H9 (cell line): ENCODE results near the gene TRIM52. TPM values are rescaled to one million over a fixed set of nuclear protein-coding genes. Genes with fewer than 3 reads are reported as not detected.
"Not testable (repeated sequence)": the region's sequence is repeated elsewhere in the genome, so short reads cannot be mapped to it uniquely, and the experiment has no call there.

Source experiments
- DNase-seq: peaks from one replicate; pipeline ENCODE4 v3.0.0-alpha.2; 2017
- H2AFZ ChIP-seq: one replicate; pipeline ENCODE4 v1.6.1; 2013; ENCODE audit warnings: mild to moderate bottlenecking, low read length, control low read depth, moderate library complexity
- H2AK5ac ChIP-seq: 2 replicates; pipeline ENCODE4 v1.6.1; 2013; ENCODE audit warnings: low read length, control low read depth, mixed read lengths; ENCODE audit not compliant: insufficient read length
- H2BK120ac ChIP-seq: one replicate; pipeline ENCODE4 v1.6.1; 2013; ENCODE audit warnings: low read depth, mild to moderate bottlenecking, low read length, control low read depth, inconsistent platforms; ENCODE audit not compliant: poor library complexity, severe bottlenecking
- H2BK12ac ChIP-seq: 2 replicates; pipeline ENCODE4 v1.6.1; 2013; ENCODE audit warnings: low read length, control low read depth, mixed read lengths, low read depth; ENCODE audit not compliant: insufficient read length
- H2BK15ac ChIP-seq: 2 replicates; pipeline ENCODE4 v1.6.1; 2013; ENCODE audit warnings: low read depth, low read length, control low read depth
- H2BK20ac ChIP-seq: one replicate; pipeline ENCODE4 v1.6.1; 2013; ENCODE audit warnings: low read depth, mild to moderate bottlenecking, low read length, control low read depth, inconsistent platforms; ENCODE audit not compliant: poor library complexity, severe bottlenecking
- H2BK5ac ChIP-seq: 2 replicates; pipeline ENCODE4 v1.6.1; 2013; ENCODE audit warnings: low read length, control low read depth, mixed read lengths; ENCODE audit not compliant: insufficient read length
- H3K14ac ChIP-seq: 2 replicates; pipeline ENCODE4 v1.6.1; 2013; ENCODE audit warnings: low read length, control low read depth; ENCODE audit not compliant: insufficient read depth
- H3K18ac ChIP-seq: 2 replicates; pipeline ENCODE4 v1.6.1; 2013; ENCODE audit warnings: low read depth, mild to moderate bottlenecking, mixed read lengths, low read length, control low read depth; ENCODE audit not compliant: insufficient read length
- H3K23ac ChIP-seq: 2 replicates; pipeline ENCODE4 v1.6.1; 2013; ENCODE audit warnings: low read length, control low read depth, mixed read lengths, low read depth; ENCODE audit not compliant: insufficient read length
- H3K23me2 ChIP-seq: 2 replicates; pipeline ENCODE4 v1.6.1; 2013; ENCODE audit warnings: low read depth, mild to moderate bottlenecking, mixed read lengths, low read length, control low read depth; ENCODE audit not compliant: insufficient read length, poor library complexity, severe bottlenecking
- H3K27ac ChIP-seq: 2 replicates; pipeline ENCODE4 v1.5.1; 2013; ENCODE audit warnings: low read length, control low read depth, mixed read lengths, low read depth; ENCODE audit not compliant: insufficient read length
- H3K27me3 ChIP-seq: 2 replicates; pipeline ENCODE4 v1.6.1; 2013; ENCODE audit warnings: low read length, control low read depth, inconsistent platforms; ENCODE audit not compliant: insufficient read depth
- H3K4ac ChIP-seq: 2 replicates; pipeline ENCODE4 v1.6.1; 2013; ENCODE audit warnings: low read depth, mild to moderate bottlenecking, control low read depth, inconsistent platforms, low read length, moderate library complexity
- H3K4me1 ChIP-seq: 2 replicates; pipeline ENCODE4 v1.6.1; 2013; ENCODE audit warnings: low read length, control low read depth, inconsistent platforms; ENCODE audit not compliant: insufficient read depth
- H3K4me2 ChIP-seq: 2 replicates; pipeline ENCODE4 v1.6.1; 2013; ENCODE audit warnings: low read length, control low read depth, mixed read lengths; ENCODE audit not compliant: insufficient read length, insufficient read depth
- H3K56ac ChIP-seq: 2 replicates; pipeline ENCODE4 v1.6.1; 2013; ENCODE audit warnings: low read depth, mild to moderate bottlenecking, mixed read lengths, low read length, control low read depth; ENCODE audit not compliant: insufficient read length
- H3K79me1 ChIP-seq: 2 replicates; pipeline ENCODE4 v1.6.1; 2013; ENCODE audit warnings: low read depth, mild to moderate bottlenecking, moderate library complexity, low read length, control low read depth, inconsistent platforms; ENCODE audit not compliant: insufficient read depth, poor library complexity, severe bottlenecking
- H3K79me2 ChIP-seq: 2 replicates; pipeline ENCODE4 v1.6.1; 2013; ENCODE audit warnings: low read length, control low read depth, inconsistent platforms; ENCODE audit not compliant: insufficient read depth
- H3K9ac ChIP-seq: 2 replicates; pipeline ENCODE4 v1.6.1; 2013; ENCODE audit warnings: low read length, control low read depth, mixed read lengths; ENCODE audit not compliant: insufficient read length; ENCODE audit errors: extremely low read depth
- H3K9me3 ChIP-seq: one replicate; pipeline ENCODE4 v1.6.1; 2013; ENCODE audit warnings: low read depth, low read length, inconsistent platforms; ENCODE audit not compliant: control insufficient read depth
- H3T11ph ChIP-seq: one replicate; pipeline ENCODE4 v1.6.1; 2013; ENCODE audit warnings: mild to moderate bottlenecking, low read length, control low read depth, inconsistent platforms
- H4K20me1 ChIP-seq: one replicate; pipeline ENCODE4 v1.6.1; 2013; ENCODE audit not compliant: control insufficient read depth, insufficient read length, insufficient read depth
- H4K5ac ChIP-seq: 2 replicates; pipeline ENCODE4 v1.6.1; 2013; ENCODE audit warnings: low read depth, mild to moderate bottlenecking, mixed read lengths, low read length, control low read depth; ENCODE audit not compliant: insufficient read length
- H4K8ac ChIP-seq: replicated peaks from 2 replicates; pipeline ENCODE4 v1.6.1; 2013; ENCODE audit warnings: low read length, control low read depth, mixed read lengths, low read depth; ENCODE audit not compliant: insufficient read length
- H4K91ac ChIP-seq: 2 replicates; pipeline ENCODE4 v1.6.1; 2013; ENCODE audit warnings: low read depth, mild to moderate bottlenecking, moderate library complexity, mixed read lengths, low read length, control low read depth; ENCODE audit not compliant: insufficient read length
- H3K27ac Mint-ChIP-seq, 3 experiments: 2 replicates in 2 of 3; 3 replicates in 1 of 3; pipeline ENCODE4 v1.8.0; 2020 to 2021; ENCODE audit warnings: mixed read lengths in 3 of 3, mild to moderate bottlenecking in 1 of 3, moderate library complexity in 1 of 3
- H3K27me3 Mint-ChIP-seq: 2 replicates; pipeline ENCODE4 v1.8.0; 2021; ENCODE audit warnings: low read depth, mild to moderate bottlenecking, moderate library complexity, mixed read lengths
- H3K36me3 Mint-ChIP-seq, 3 experiments: 2 replicates in 2 of 3; 3 replicates in 1 of 3; pipeline ENCODE4 v1.8.0; 2020 to 2021; ENCODE audit warnings: low read depth in 3 of 3, mixed read lengths in 3 of 3; ENCODE audit not compliant: insufficient read depth in 1 of 3
- H3K4me1 Mint-ChIP-seq, 2 experiments: 2 replicates each; pipeline ENCODE4 v1.8.0; 2020; ENCODE audit warnings: mixed read lengths in 2 of 2
- H3K4me3 Mint-ChIP-seq, 2 experiments: 2 replicates in 1 of 2; 3 replicates in 1 of 2; pipeline ENCODE4 v1.8.0; 2020 to 2021; ENCODE audit warnings: mild to moderate bottlenecking in 2 of 2, mixed read lengths in 2 of 2, moderate library complexity in 1 of 2
- H3K9me3 Mint-ChIP-seq, 2 experiments: 2 replicates in 1 of 2; 3 replicates in 1 of 2; pipeline ENCODE4 v1.8.0; 2020; ENCODE audit warnings: mild to moderate bottlenecking in 2 of 2, mixed read lengths in 2 of 2, moderate library complexity in 1 of 2
- CTCF ChIP-seq: fragments of 200-600 bp; sonication (generic); conservative IDR thresholded peaks from 3 replicates; pipeline ENCODE4 v1.8.0; 2021; ENCODE audit warnings: antibody characterized with exemption, mild to moderate bottlenecking
- WGBS: extraction: QIAGEN DNeasy Blood & Tissue Kit; methylation state at CpG from one replicate; pipeline ENCODE4 v1.1.7; 2013; ENCODE audit warnings: missing lambda C conversion rate, low lambda C conversion rate, mixed read lengths; ENCODE audit not compliant: insufficient read length; ENCODE audit errors: extremely low coverage; 5-methylcytosine and 5-hydroxymethylcytosine counted together
- total RNA-seq: library from RNA; stranded (reverse); gene quantifications from 2 replicates; pipeline ENCODE4 v1.2.1, GENCODE V29; 2021

TRIM52 gene
- total RNA-seq, 1 experiment from 2014 or later, result 5.1 TPM

- no peak for DNase-seq
- Histone ChIP-seq H4K91ac (no peak overlapping the region), H4K20me1 (no peaks in the 10 kb centered on the region)
Measured at GRCh38 chr5:181211208-181211607, 49.7 kb downstream of the TRIM52 start.

GRCh38 chr5:181210698-181211097 is 50.2 kb downstream of the TRIM52 start:
- H4K5ac ChIP-seq, H3K14ac ChIP-seq, H3K56ac ChIP-seq, H2AFZ ChIP-seq, H3T11ph ChIP-seq, H3K4me3 Mint-ChIP-seq, H3K79me2 ChIP-seq, H4K20me1 ChIP-seq, H2AK5ac ChIP-seq, H3K9ac ChIP-seq, H2BK120ac ChIP-seq, H3K4me1 ChIP-seq, H2BK12ac ChIP-seq, H3K27me3 ChIP-seq, H3K18ac ChIP-seq, H3K27ac Mint-ChIP-seq, H2BK20ac ChIP-seq, DNase-seq, H4K8ac ChIP-seq, H3K23me2 ChIP-seq, H3K23ac ChIP-seq, H3K4ac ChIP-seq, H2BK5ac ChIP-seq, H2BK15ac ChIP-seq, H3K36me3 Mint-ChIP-seq, H4K91ac ChIP-seq, H3K79me1 ChIP-seq, H3K27ac ChIP-seq, H3K9me3 ChIP-seq, H3K4me2 ChIP-seq: not testable (repeated sequence)
- whole genome bisulfite sequencing, result no CpG with 5 or more reads among the region's 17 CpGs
- peaks cover 9 to 15% of the 10 kb centered on the region in 2 experiments; a peak in 3 of 5 replicates for H3K9me3 Mint-ChIP-seq
- H3K27me3 Mint-ChIP-seq, result peaks cover 30% of the 10 kb centered on the region
- peaks cover 14 to 25% of the 10 kb centered on the region in 2 experiments for H3K4me1 Mint-ChIP-seq

More at GRCh38 chr5:181211208-181211607, 49.7 kb downstream of the TRIM52 start:
- Mint-ChIP-seq H3K36me3 (peaks cover 0 to 4% (median 0%) of the 10 kb centered on the region in 3 experiments; a peak in 1 of 7 replicates), H3K4me3 (no peak overlapping the region; a peak in 1 of 5 replicates), H3K9me3 (peaks cover 9 to 11% of the 10 kb centered on the region in 2 experiments; a peak in 3 of 5 replicates), H3K4me1 (peaks cover 10 to 21% of the 10 kb centered on the region in 2 experiments), H3K27me3 (peaks cover 29% of the 10 kb centered on the region), H3K27ac (no peak overlapping the region)
- Histone ChIP-seq H3K79me2 (no peaks in the 10 kb centered on the region), H3K27me3 (peaks cover 3% of the 10 kb centered on the region), H2AFZ (no peak overlapping the region), H3T11ph (no peak overlapping the region), H3K27ac (no peak overlapping the region), H3K4ac (no peak overlapping the region), H4K8ac (no peak overlapping the region), H3K9me3 (no peaks in the 10 kb centered on the region), H2BK120ac (no peak overlapping the region), H3K4me1 (no peaks in the 10 kb centered on the region; the same call in 1 of the 2 replicates), H3K23ac (no peak overlapping the region), H2BK20ac (no peak overlapping the region), H4K5ac (no peak overlapping the region), H2BK15ac (no peak overlapping the region), H3K4me2 (no peak overlapping the region), H3K14ac (no peak overlapping the region), H3K18ac (no peak overlapping the region), H2BK12ac (no peak overlapping the region), H3K9ac (no peak overlapping the region), H3K23me2 (peaks cover 4% of the 10 kb centered on the region), H2AK5ac (no peak overlapping the region), H3K56ac (no peak overlapping the region), H2BK5ac (no peak overlapping the region), H3K79me1 (no peaks in the 10 kb centered on the region)
- peak; percentile 39; the same call in 2 of the 3 replicates for TF ChIP-seq CTCF
- no CpG with 5 or more reads among the region's 7 CpGs for WGBS
